Endothelial cell of umbilical vein (primary cell): ENCODE data around the gene C5orf15. TPM values are rescaled to one million over a fixed set of nuclear protein-coding genes. Genes with fewer than 3 reads are reported as not detected.

ENCODE experiments used
- BruUV-seq: library from RNA; stranded (reverse); fragments of 400-500 nt; replicated peaks from 2 replicates; lab custom pipeline; 2021; lab: Mats Ljungman, UMichigan
- CTCF ChIA-PET: fragments of 300-600, 350-600 bp; sonication (Branson Sonifier 250); formaldehyde crosslinking; loops from one replicate; lab custom pipeline; 2021; ENCODE audit warnings: antibody characterized with exemption, inconsistent platforms; lab: Charles Lee
- POLR2A ChIA-PET: fragments of 300-600, 350-600 bp; sonication (Branson Sonifier 250); formaldehyde crosslinking; loops from one replicate; lab custom pipeline; 2021; ENCODE audit warnings: antibody characterized with exemption, inconsistent platforms; lab: Charles Lee
- DNase-seq: peaks from one replicate; pipeline ENCODE4 v3.0.0-alpha.2; 2011; ENCODE audit warnings: low read depth, low spot score
- FAIRE-seq: peaks from 2 replicates; lab custom pipeline; 2011; peaks lifted over from hg19 to GRCh38; lab: Jason Lieb, UNC
- H2AFZ ChIP-seq: 2 replicates; pipeline ENCODE4 v1.6.0; 2012; ENCODE audit warnings: low read depth, low read length, control low read depth, inconsistent platforms
- H3K27ac ChIP-seq: 2 replicates; pipeline ENCODE4 v1.5.1; 2011; ENCODE audit warnings: low read depth, mild to moderate bottlenecking, control low read depth, low read length, moderate library complexity; ENCODE audit not compliant: insufficient read depth
- H3K27me3 ChIP-seq, 2 experiments: 2 replicates each; pipeline versions ENCODE4 v1.6.0 to v1.6.1; 2011; ENCODE audit warnings: low read length in 2 of 2, mixed read lengths in 1 of 2; ENCODE audit not compliant: control insufficient read depth in 2 of 2, insufficient read depth in 2 of 2
- H3K36me3 ChIP-seq, 2 experiments: 2 replicates in 1 of 2; 3 replicates in 1 of 2; pipeline ENCODE4 v1.5.1; 2011; ENCODE audit warnings: low read length in 2 of 2, mild to moderate bottlenecking in 1 of 2, moderate library complexity in 1 of 2; ENCODE audit not compliant: control insufficient read depth in 2 of 2, insufficient read depth in 2 of 2; ENCODE audit errors: extremely low read depth in 1 of 2
- H3K4me1 ChIP-seq: 3 replicates; pipeline ENCODE4 v1.5.1; 2011; ENCODE audit warnings: mild to moderate bottlenecking, low read length; ENCODE audit not compliant: control insufficient read depth, insufficient read depth; ENCODE audit errors: extremely low read depth
- H3K4me2 ChIP-seq: 2 replicates; pipeline ENCODE4 v1.6.1; 2011; ENCODE audit warnings: low read length, control low read depth, mixed read lengths; ENCODE audit not compliant: insufficient read depth
- H3K4me3 ChIP-seq, 3 experiments: fragments of 200-600 bp in 1 of 3; sonication (generic), shearing (Covaris generic) in 1 of 3; replicated peaks in 1 of 3; 2 replicates each; pipeline ENCODE4 v1.5.1; 2011 to 2016; ENCODE audit warnings: control low read depth in 3 of 3, low read length in 3 of 3, mild to moderate bottlenecking in 2 of 3, inconsistent platforms in 1 of 3, low read depth in 1 of 3, moderate library complexity in 1 of 3; ENCODE audit not compliant: insufficient read depth in 1 of 3
- H3K79me2 ChIP-seq: 2 replicates; pipeline ENCODE4 v1.6.0; 2012; ENCODE audit warnings: low read length, inconsistent platforms; ENCODE audit not compliant: control insufficient read depth, insufficient read depth
- H3K9ac ChIP-seq: replicated peaks from 2 replicates; pipeline ENCODE3; 2011; ENCODE audit warnings: low read length, control low read depth; ENCODE audit not compliant: insufficient read depth; ENCODE audit errors: extremely low read depth
- H3K9me1 ChIP-seq: replicated peaks from 3 replicates; pipeline ENCODE4 v1.6.0; 2011; ENCODE audit warnings: mild to moderate bottlenecking, low read length; ENCODE audit not compliant: control insufficient read depth, insufficient read depth; ENCODE audit errors: extremely low read depth
- H3K9me3 ChIP-seq: replicated peaks from 2 replicates; pipeline ENCODE4 v1.5.1; 2012; ENCODE audit warnings: low read length, inconsistent platforms; ENCODE audit not compliant: control insufficient read depth, insufficient read depth
- H4K20me1 ChIP-seq: replicated peaks from 2 replicates; pipeline ENCODE3; 2011; ENCODE audit warnings: mild to moderate bottlenecking, low read length; ENCODE audit not compliant: control insufficient read depth, insufficient read depth; ENCODE audit errors: extremely low read depth
- CTCF ChIP-seq, 2 donors: IDR thresholded peaks; 1 replicate in 1 of 2; 2 replicates in 1 of 2; pipeline ENCODE4 v1.5.1; 2011; ENCODE audit warnings: low read length in 2 of 2, mild to moderate bottlenecking in 2 of 2, moderate library complexity in 2 of 2, control low read depth in 1 of 2, inconsistent platforms in 1 of 2, low read depth in 1 of 2; ENCODE audit not compliant: insufficient read depth in 1 of 2; ENCODE audit errors: extremely low read depth in 1 of 2
- EZH2 ChIP-seq: IDR thresholded peaks from 2 replicates; pipeline ENCODE4 v1.6.1; 2012; ENCODE audit warnings: borderline replicate concordance, low read depth, mild to moderate bottlenecking, moderate library complexity, low read length, inconsistent platforms; ENCODE audit not compliant: severe bottlenecking
- FOS ChIP-seq: IDR thresholded peaks from 2 replicates; pipeline ENCODE4 v1.6.1; 2011; ENCODE audit warnings: mild to moderate bottlenecking, low read length, moderate library complexity, borderline replicate concordance; ENCODE audit not compliant: insufficient read depth
- GATA2 ChIP-seq: IDR thresholded peaks from 2 replicates; pipeline ENCODE4 v1.7.0; 2011; ENCODE audit warnings: low read depth, mild to moderate bottlenecking, moderate library complexity, mixed read lengths, low read length; ENCODE audit not compliant: insufficient read length, insufficient read depth
- JUN ChIP-seq: IDR thresholded peaks from 2 replicates; pipeline ENCODE4 v1.6.1; 2011; ENCODE audit warnings: borderline replicate concordance, low read depth; ENCODE audit not compliant: insufficient read length, insufficient read depth
- MAX ChIP-seq: IDR thresholded peaks from 2 replicates; pipeline ENCODE4 v1.6.1; 2011; ENCODE audit not compliant: insufficient read depth, insufficient read length
- MYC ChIP-seq: IDR thresholded peaks from one replicate; pipeline ENCODE4 v1.6.1; 2011; ENCODE audit warnings: mild to moderate bottlenecking, low read depth, low read length
- POLR2A ChIP-seq: IDR thresholded peaks from 2 replicates; pipeline ENCODE4 v1.6.1; 2012; ENCODE audit warnings: low read depth, mild to moderate bottlenecking, control low read depth, low read length
- POLR2AphosphoS5 ChIP-seq: IDR thresholded peaks from 2 replicates; pipeline ENCODE4 v1.6.1; 2012; ENCODE audit warnings: low read depth, mild to moderate bottlenecking, control low read depth, low read length, moderate library complexity; ENCODE audit not compliant: insufficient read depth
- dilution Hi-C: fragments of 300-500 bp; cut with MboI; formaldehyde crosslinking; loops from one replicate; pipeline ENCODE4 v1.15.0; 2019; ENCODE audit warnings: low sequenced_read_pairs; ENCODE audit not compliant: extremely low pct_ligation_motif_present
- intact Hi-C: fragments of 100-400 bp; cut with micrococcal nuclease; formaldehyde crosslinking; loops from one replicate; pipeline ENCODE4 v1.10.0; 2022
- polyA plus RNA-seq, 4 experiments: library from polyadenylated mRNA; depleted of rRNA in 3 of 4; stranded (reverse) in 3 of 4; unstranded in 1 of 4; fragments of >200 nt; gene quantifications; 2 replicates each; pipeline versions ENCODE4 v1.2.1 to v1.2.3, GENCODE V29; 2011 to 2012; ENCODE audit warnings: missing spikeins in 1 of 4
- total RNA-seq: library from RNA; stranded (reverse); gene quantifications from 2 replicates; pipeline ENCODE4 v1.2.3, GENCODE V29; 2021

Gene C5orf15
- total and polyA plus RNA-seq, 2 donors (not counting 3 experiments of a cell fraction or from before 2014, with no cell fraction given), result 25.3 to 45.4 TPM

GRCh38 chr5:134000696-134001453 is 32.5 kb upstream of the C5orf15 start:
- dilution Hi-C loops (no loop called here), intact Hi-C loops (no loop called here)
- Histone ChIP-seq H3K9me1 (no peaks in the 10 kb centered on the region), H3K79me2 (peaks cover 90% of the 10 kb centered on the region), H2AFZ (no peak overlapping the region), H3K36me3 (peaks cover 0 to 7% of the 10 kb centered on the region in 2 experiments), H3K27ac (no peak overlapping the region), H3K27me3 (no peaks in the 10 kb centered on the region), H4K20me1 (no peaks in the 10 kb centered on the region), H3K9me3 (no peaks in the 10 kb centered on the region), H3K4me1 (peaks cover 21% of the 10 kb centered on the region), H3K4me3 (no peak overlapping the region), H3K4me2 (no peak overlapping the region), H3K9ac (no peak overlapping the region)
- CTCF ChIA-PET, result interaction anchor here (1.6 kb wide), 1 partner anchor 39 kb away, joined by 8 read pairs; no protein-coding TSS in a partner anchor
- BruUV-seq, result no TSS peak
- TF ChIP-seq MYC (no peak), POLR2AphosphoS5 (no peak), MAX (no peak), POLR2A (no peak), CTCF (IDR thresholded peaks at IDR 0.05; ENCODE audit: extremely low read depth in 1 of 2, insufficient read depth in 1 of 2, low read depth in 1 of 2, low read length in 2 of 2) (no peak), JUN (no peak), GATA2 (no peak), EZH2 (no peak), FOS (no peak)
- DNase-seq (no peak), FAIRE-seq (no peak)
- POLR2A ChIA-PET, result no interaction called here
